K562 (cell line): Measurements from ENCODE around the gene CYBRD1. TPM values are rescaled to one million over a fixed set of nuclear protein-coding genes. Genes with fewer than 3 reads are reported as not detected.
A peak's percentile ranks its signal among the peaks of the same experiment; 100 is the strongest.

Source experiments
- ATAC-seq: fragments of 200-7000 bp; cut with Tn5 transposase; 3 replicates; pipeline ENCODE4 v1.9.1; 2020; ENCODE audit warnings: moderate library complexity
- BruUV-seq: library from RNA; stranded (reverse); fragments of 400-500 nt; replicated peaks from 2 replicates; lab custom pipeline; 2021; lab: Mats Ljungman, UMichigan
- CTCF ChIA-PET: fragments of 300-600 bp; formaldehyde crosslinking; extraction: SDS; loops from one replicate; lab custom pipeline; 2021; ENCODE audit warnings: low intra/inter-chr PET ratio; lab: Yijun Ruan, JAX
- POLR2A ChIA-PET: fragments of 300-600, 350-650 bp; sonication (Branson Sonifier 250); formaldehyde crosslinking; extraction: SDS; loops from one replicate; lab custom pipeline; 2021; ENCODE audit warnings: antibody characterized with exemption, inconsistent platforms; lab: Yijun Ruan, JAX
- DNase-seq, 4 experiments: peaks; one replicate each; pipeline versions ENCODE4 v3.0.0 to v3.0.0-alpha.2; 2011 to 2018; ENCODE audit warnings: low spot score in 3 of 4, mixed read lengths in 3 of 4; ENCODE audit errors: extremely low read depth in 1 of 4
- FAIRE-seq: peaks from 2 replicates; lab custom pipeline; 2011; peaks lifted over from hg19 to GRCh38; lab: Jason Lieb, UNC
- H2AFZ ChIP-seq: 2 replicates; pipeline ENCODE4 v1.6.0; 2011; ENCODE audit warnings: low read depth, low read length, control low read depth, inconsistent platforms
- H3K27ac ChIP-seq: fragments of 200-600 bp; 3 replicates; pipeline ENCODE4 v1.8.0; 2011; ENCODE audit warnings: low read depth, mild to moderate bottlenecking, control low read depth, inconsistent platforms, low read length, moderate library complexity, mixed read lengths; ENCODE audit errors: extremely low read depth
- H3K27me3 ChIP-seq, 2 experiments: fragments of 300-600 bp in 1 of 2; 2 replicates in 1 of 2; 3 replicates in 1 of 2; pipeline versions ENCODE4 v1.6.0 to v1.8.0; 2011; ENCODE audit warnings: inconsistent platforms in 2 of 2, low read length in 2 of 2, mild to moderate bottlenecking in 1 of 2, mixed read lengths in 1 of 2, moderate library complexity in 1 of 2; ENCODE audit not compliant: control insufficient read depth in 2 of 2, insufficient read depth in 2 of 2
- H3K36me3 ChIP-seq: fragments of 300-600 bp; 3 replicates; pipeline ENCODE4 v1.8.0; 2011; ENCODE audit warnings: mild to moderate bottlenecking, low read length, inconsistent platforms; ENCODE audit not compliant: control insufficient read depth, insufficient read depth
- H3K4me1 ChIP-seq, 2 experiments: fragments of 200-600 bp in 1 of 2; replicated peaks in 1 of 2; 2 replicates in 1 of 2; 3 replicates in 1 of 2; pipeline versions ENCODE4 v1.5.1 to v1.8.0; 2011; ENCODE audit warnings: inconsistent platforms in 2 of 2, low read length in 2 of 2, mild to moderate bottlenecking in 1 of 2, mixed read lengths in 1 of 2, moderate library complexity in 1 of 2; ENCODE audit not compliant: control insufficient read depth in 2 of 2, insufficient read depth in 2 of 2
- H3K4me2 ChIP-seq: 2 replicates; pipeline ENCODE4 v1.6.1; 2011; ENCODE audit warnings: low read length, control low read depth, inconsistent platforms, mixed read lengths; ENCODE audit not compliant: insufficient read depth
- H3K4me3 ChIP-seq: fragments of 200-600 bp; sonication (generic), shearing (Covaris generic); 2 replicates; pipeline ENCODE4 v1.5.1; 2016; ENCODE audit warnings: control low read depth, inconsistent platforms
- H3K79me2 ChIP-seq: fragments of 200-600 bp; 3 replicates; pipeline ENCODE4 v1.8.0; 2011; ENCODE audit warnings: low read length, inconsistent platforms; ENCODE audit not compliant: control insufficient read depth, insufficient read depth
- H3K9ac ChIP-seq, 2 experiments: 2 replicates each; pipeline versions ENCODE4 v1.6.0 to v1.6.1; 2011; ENCODE audit warnings: low read depth in 2 of 2, low read length in 2 of 2, control low read depth in 1 of 2, inconsistent platforms in 1 of 2, mild to moderate bottlenecking in 1 of 2, mixed read lengths in 1 of 2; ENCODE audit not compliant: insufficient read depth in 1 of 2
- H3K9me1 ChIP-seq: one replicate; pipeline ENCODE4 v1.6.0; 2011; ENCODE audit warnings: inconsistent platforms, mild to moderate bottlenecking, low read length, moderate library complexity; ENCODE audit not compliant: control insufficient read depth, insufficient read depth
- H3K9me3 ChIP-seq: replicated peaks from 2 replicates; pipeline ENCODE4 v1.5.1; 2011; ENCODE audit warnings: low read depth, low read length, inconsistent platforms; ENCODE audit not compliant: control insufficient read depth, insufficient read depth
- H4K20me1 ChIP-seq: replicated peaks from 2 replicates; pipeline ENCODE4 v1.6.1; 2011; ENCODE audit warnings: low read length, inconsistent platforms, mixed read lengths; ENCODE audit not compliant: control insufficient read depth, insufficient read depth
- MEIS2 ChIP-seq: fragments of 450-650 bp; IDR thresholded peaks from 2 replicates; pipeline ENCODE4 v1.6.1; 2014; ENCODE audit warnings: mild to moderate bottlenecking; ENCODE audit not compliant: partially characterized antibody
- PHB2 ChIP-seq: fragments of 450-650 bp; IDR thresholded peaks from 2 replicates; pipeline ENCODE4 v1.6.1; 2017; ENCODE audit warnings: low read depth
- SMARCA5 ChIP-seq: fragments of 450-650 bp; IDR thresholded peaks from 2 replicates; pipeline ENCODE4 v1.6.1; 2016
- ZNF644 ChIP-seq: fragments of 200-800 bp; sonication (Bioruptor generic); IDR thresholded peaks from 2 replicates; pipeline ENCODE4 v1.6.1; 2016; ENCODE audit warnings: low read depth, missing genetic modification characterization, missing compliant biosample characterization
- WGBS: fragments of 100-300 bp; shearing (Covaris generic); methylation state at CpG from one replicate; pipeline ENCODE4 v1.1.6; 2016; ENCODE audit warnings: low coverage, mixed read lengths; ENCODE audit not compliant: insufficient coverage; ENCODE audit errors: missing lambda C conversion rate; 5-methylcytosine and 5-hydroxymethylcytosine counted together
- in situ Hi-C: fragments of 300-500 bp; cut with MboI; formaldehyde crosslinking; loops from 4 replicates; pipeline ENCODE4 v1.15.0; 2018; ENCODE audit warnings: inconsistent platforms, mixed read lengths
- intact Hi-C: fragments of 100-400 bp; cut with micrococcal nuclease; formaldehyde crosslinking; loops from 2 replicates; pipeline ENCODE4 v1.14.2; 2022
- polyA plus RNA-seq, 8 experiments: library from polyadenylated mRNA; depleted of rRNA in 4 of 8; stranded (reverse) in 5 of 8; unstranded in 3 of 8; fragments of >200 nt; fragmentation: Nextera tagmentation in 2 of 8; fragmentation: Illumina TruSeq in 1 of 8; extraction: Ambion mirVana in 2 of 8; extraction: Trizol in 1 of 8; gene quantifications; 2 replicates each; pipeline versions ENCODE4 v1.2.1 to v1.2.3, GENCODE V29; 2011 to 2014; ENCODE audit warnings: inconsistent platforms in 1 of 8, missing spikeins in 1 of 8
- total RNA-seq, 7 experiments: library from RNA; depleted of rRNA in 6 of 7; stranded (reverse); fragments of >200 nt in 6 of 7; fragmentation: Illumina TruSeq in 2 of 7; extraction: Trizol in 2 of 7; gene quantifications; 2 replicates each; pipeline versions ENCODE4 v1.2.1 to v1.2.3, GENCODE V29; 2011 to 2021; ENCODE audit warnings: low replicate concordance in 1 of 7
- TF ChIP-seq, protein P1 (sequence below): fragments of 450-650 bp; IDR thresholded peaks from 2 replicates; pipeline ENCODE4 v1.6.1; 2016
- TF ChIP-seq, protein P2 (sequence below): fragments of 450-650 bp; IDR thresholded peaks from 2 replicates; pipeline ENCODE4 v1.6.1; 2017; ENCODE audit warnings: antibody characterized with exemption, mild to moderate bottlenecking

The CYBRD1 gene
- total and polyA plus RNA-seq, 9 of the 15 experiments (the other 6 are each of a cell fraction or from before 2014, with no cell fraction given) = 9.6 to 22.4 (median 15.6) TPM

DNA sequence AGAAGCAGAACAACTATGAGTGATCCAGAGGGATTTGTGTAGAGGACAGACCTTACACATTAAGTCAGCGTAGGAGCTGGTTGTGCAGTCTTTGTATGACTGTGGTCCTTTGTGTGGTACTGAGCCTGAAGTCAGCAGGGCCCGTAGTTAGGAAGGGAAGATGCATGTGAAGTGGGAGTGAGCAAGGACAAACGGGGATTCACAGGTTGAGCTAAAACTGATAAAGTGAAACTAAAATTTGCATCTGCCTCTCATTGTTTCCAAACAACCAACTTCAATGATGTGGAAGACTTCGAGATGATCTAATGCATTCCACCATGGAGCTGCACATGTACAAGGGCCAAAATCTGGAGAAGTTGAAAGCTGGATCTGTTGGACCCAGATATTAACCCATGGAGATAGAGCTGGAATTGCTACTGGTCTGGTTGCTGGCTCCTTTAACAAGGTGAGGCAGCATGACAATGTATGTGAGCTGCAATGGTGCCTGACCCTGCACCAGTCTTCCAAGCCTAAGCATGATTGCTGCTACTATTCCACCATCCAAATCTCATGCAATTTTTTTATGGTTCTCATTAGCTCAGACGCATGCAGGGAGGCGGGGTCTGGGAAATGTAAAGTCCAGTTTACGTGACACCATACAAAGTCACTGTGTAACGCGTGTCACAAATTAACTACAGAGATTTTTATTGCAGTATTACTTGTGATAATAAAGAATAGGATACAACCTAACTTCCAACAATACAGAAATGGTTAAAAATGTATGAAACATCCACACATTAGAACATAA is 12.1 kb upstream of the CYBRD1 start:
- H3K4me2 ChIP-seq = peak overlapping the region; percentile 6; the same call in 1 of the 2 replicates
- FAIRE-seq = no peak
- intact Hi-C loops = no loop called here

DNA sequence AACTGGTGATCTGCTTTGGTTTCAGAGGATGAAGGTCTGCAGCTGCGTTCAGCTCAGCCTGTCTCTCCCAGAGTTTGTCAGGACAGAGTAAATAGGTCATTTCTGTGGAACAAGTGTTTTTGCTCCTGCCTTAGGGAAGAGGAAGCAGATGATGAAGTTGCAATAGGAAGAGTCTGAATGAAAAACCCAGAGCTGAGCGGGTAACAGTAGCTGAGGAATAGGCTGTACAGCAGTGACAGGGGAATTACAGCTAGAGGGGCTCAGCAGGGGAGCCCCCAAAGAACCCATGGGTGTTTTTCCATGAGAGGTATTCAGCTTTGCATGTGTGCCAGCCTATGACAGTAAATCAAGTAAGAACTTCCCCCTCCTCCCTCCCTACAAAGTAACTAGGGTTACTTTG is 10.3 kb upstream of the CYBRD1 start:
- Histone ChIP-seq H3K27ac (no peak overlapping the region), H3K4me3 (no peak overlapping the region), H3K36me3 (no peaks in the 10 kb centered on the region), H4K20me1 (no peaks in the 10 kb centered on the region), H3K27me3 (no peaks in the 10 kb centered on the region), H3K79me2 (no peaks in the 10 kb centered on the region), H3K4me2 (no peak overlapping the region), H3K9me1 (no peaks in the 10 kb centered on the region), H2AFZ (peak overlapping the region; percentile 65), H3K4me1 (peaks cover 18 to 54% of the 10 kb centered on the region in 2 experiments; a peak in 4 of 5 replicates), H3K9me3 (0 out of 2 replicates have a peak, but pooled peaks cover 2% of the 10 kb centered on the region), H3K9ac (no peak overlapping the region)
- ATAC-seq (peak; percentile 5; the same call in 2 of the 3 replicates), FAIRE-seq (no peak), DNase-seq (no peak)
- BruUV-seq = no TSS peak
- in situ Hi-C loops (no loop called here), intact Hi-C loops (no loop called here)
- ChIA-PET CTCF (no interaction called here), POLR2A (interaction anchor here (4.8 kb wide), 1 partner anchor 10 kb away, joined by 51 read pairs; the partner anchor contains the start of gene CYBRD1)
- TF ChIP-seq, protein P1, sequence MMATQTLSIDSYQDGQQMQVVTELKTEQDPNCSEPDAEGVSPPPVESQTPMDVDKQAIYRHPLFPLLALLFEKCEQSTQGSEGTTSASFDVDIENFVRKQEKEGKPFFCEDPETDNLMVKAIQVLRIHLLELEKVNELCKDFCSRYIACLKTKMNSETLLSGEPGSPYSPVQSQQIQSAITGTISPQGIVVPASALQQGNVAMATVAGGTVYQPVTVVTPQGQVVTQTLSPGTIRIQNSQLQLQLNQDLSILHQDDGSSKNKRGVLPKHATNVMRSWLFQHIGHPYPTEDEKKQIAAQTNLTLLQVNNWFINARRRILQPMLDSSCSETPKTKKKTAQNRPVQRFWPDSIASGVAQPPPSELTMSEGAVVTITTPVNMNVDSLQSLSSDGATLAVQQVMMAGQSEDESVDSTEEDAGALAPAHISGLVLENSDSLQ = 0 out of 2 replicates have a peak, but pooled peaks have one; percentile 14
- TF ChIP-seq SMARCA5 (no peak), PHB2 (no peak), MEIS2 (peak; percentile 44)
- TF ChIP-seq, protein P2, sequence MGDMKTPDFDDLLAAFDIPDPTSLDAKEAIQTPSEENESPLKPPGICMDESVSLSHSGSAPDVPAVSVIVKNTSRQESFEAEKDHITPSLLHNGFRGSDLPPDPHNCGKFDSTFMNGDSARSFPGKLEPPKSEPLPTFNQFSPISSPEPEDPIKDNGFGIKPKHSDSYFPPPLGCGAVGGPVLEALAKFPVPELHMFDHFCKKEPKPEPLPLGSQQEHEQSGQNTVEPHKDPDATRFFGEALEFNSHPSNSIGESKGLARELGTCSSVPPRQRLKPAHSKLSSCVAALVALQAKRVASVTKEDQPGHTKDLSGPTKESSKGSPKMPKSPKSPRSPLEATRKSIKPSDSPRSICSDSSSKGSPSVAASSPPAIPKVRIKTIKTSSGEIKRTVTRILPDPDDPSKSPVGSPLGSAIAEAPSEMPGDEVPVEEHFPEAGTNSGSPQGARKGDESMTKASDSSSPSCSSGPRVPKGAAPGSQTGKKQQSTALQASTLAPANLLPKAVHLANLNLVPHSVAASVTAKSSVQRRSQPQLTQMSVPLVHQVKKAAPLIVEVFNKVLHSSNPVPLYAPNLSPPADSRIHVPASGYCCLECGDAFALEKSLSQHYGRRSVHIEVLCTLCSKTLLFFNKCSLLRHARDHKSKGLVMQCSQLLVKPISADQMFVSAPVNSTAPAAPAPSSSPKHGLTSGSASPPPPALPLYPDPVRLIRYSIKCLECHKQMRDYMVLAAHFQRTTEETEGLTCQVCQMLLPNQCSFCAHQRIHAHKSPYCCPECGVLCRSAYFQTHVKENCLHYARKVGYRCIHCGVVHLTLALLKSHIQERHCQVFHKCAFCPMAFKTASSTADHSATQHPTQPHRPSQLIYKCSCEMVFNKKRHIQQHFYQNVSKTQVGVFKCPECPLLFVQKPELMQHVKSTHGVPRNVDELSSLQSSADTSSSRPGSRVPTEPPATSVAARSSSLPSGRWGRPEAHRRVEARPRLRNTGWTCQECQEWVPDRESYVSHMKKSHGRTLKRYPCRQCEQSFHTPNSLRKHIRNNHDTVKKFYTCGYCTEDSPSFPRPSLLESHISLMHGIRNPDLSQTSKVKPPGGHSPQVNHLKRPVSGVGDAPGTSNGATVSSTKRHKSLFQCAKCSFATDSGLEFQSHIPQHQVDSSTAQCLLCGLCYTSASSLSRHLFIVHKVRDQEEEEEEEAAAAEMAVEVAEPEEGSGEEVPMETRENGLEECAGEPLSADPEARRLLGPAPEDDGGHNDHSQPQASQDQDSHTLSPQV = 0 out of 2 replicates have a peak, but pooled peaks have one; percentile 15
- WGBS = 63% methylated on average over 2 of the region's 2 CpGs

More for the DNA sequence above, 12.1 kb upstream of the CYBRD1 start:
- no peaks in the 10 kb centered on the region for H3K9me3 ChIP-seq
- in situ Hi-C loops = no loop called here
- H3K27ac ChIP-seq = no peak overlapping the region
- no TSS peak for BruUV-seq
- H2AFZ ChIP-seq = peak overlapping the region; percentile 52; the same call in 1 of the 2 replicates
- H3K27me3 ChIP-seq = no peaks in the 10 kb centered on the region
- H3K36me3 ChIP-seq = no peaks in the 10 kb centered on the region
- H3K9me1 ChIP-seq = no peaks in the 10 kb centered on the region
- no peak for ATAC-seq
- WGBS = 73% methylated on average over 9 of the region's 9 CpGs
- peaks cover 9 to 37% of the 10 kb centered on the region in 2 experiments; a peak in 3 of 5 replicates for H3K4me1 ChIP-seq
- H3K79me2 ChIP-seq = no peaks in the 10 kb centered on the region
- no peak overlapping the region for H3K9ac ChIP-seq
- TF ChIP-seq ZNF644 (tag) = no peak
- TF ChIP-seq, all 486 proteins: peak for 0
- ChIA-PET POLR2A (interaction anchor here (0.5 to 4.8 kb wide), 3 partner anchors 12 to 33 kb away, joined by 3 to 51 read pairs (median 3); partner anchors contain the start of gene CYBRD1), CTCF (no interaction called here)
- DNase-seq = no peak
- no peak overlapping the region for H3K4me3 ChIP-seq
- no peaks in the 10 kb centered on the region for H4K20me1 ChIP-seq
